Stimulated activated CD4-positive, alpha-beta T cell treated with anti-CD3 and anti-CD28 coated beads, Interleukin-2, amount 100 ng/mL, for 4 hours (primary cell): Measurements from ENCODE around the gene KRT5.

ENCODE experiments used
- DNase-seq: peaks from one replicate; pipeline ENCODE4 v3.0.0-alpha.2; 2020; ENCODE audit warnings: low read depth

KRT5 gene

GRCh38 chr12:52519826-52520662 is at the start of gene KRT5:
KRT5 (minus strand) TSS chr12:52520394; CDS start chr12:52520296, 98 bp downstream.
- no peak for DNase-seq

- no peak for DNase-seq
These were observed 47.9 kb upstream of the KRT5 start for GRCh38 chr12:52568111-52568510.

- no peak for DNase-seq
These were observed 46.7 kb upstream of the KRT5 start for GRCh38 chr12:52566847-52567291.

- no peak for DNase-seq
These were observed 44.4 kb upstream of the KRT5 start for GRCh38 chr12:52564582-52564981.

- DNase-seq: no peak
These were observed 41.8 kb upstream of the KRT5 start for GRCh38 chr12:52561880-52562449.

GRCh38 chr12:52559979-52560378 is 39.8 kb upstream of the KRT5 start:
- no peak for DNase-seq

- no peak for DNase-seq
These were observed 38.7 kb upstream of the KRT5 start for GRCh38 chr12:52558781-52559445.

GRCh38 chr12:52557476-52557875 is 37.3 kb upstream of the KRT5 start:
- DNase-seq: no peak

- DNase-seq: no peak
These were observed 35.4 kb upstream of the KRT5 start for GRCh38 chr12:52555577-52555976.

- no peak for DNase-seq
These were observed 32.5 kb upstream of the KRT5 start, which contains the start of gene KRT71 for GRCh38 chr12:52552681-52553195. KRT71 (minus strand) TSS chr12:52553145; CDS start chr12:52553077, 68 bp downstream.

- no peak for DNase-seq
These were observed 31.9 kb upstream of the KRT5 start for GRCh38 chr12:52552055-52552454.

- no peak for DNase-seq
These were observed 31.1 kb upstream of the KRT5 start for GRCh38 chr12:52551216-52551865.

- no peak for DNase-seq
These were observed 25.9 kb upstream of the KRT5 start for GRCh38 chr12:52546126-52546525.

- no peak for DNase-seq
These were observed 24.0 kb upstream of the KRT5 start for GRCh38 chr12:52543985-52544883.

GRCh38 chr12:52542785-52543318 is 22.7 kb upstream of the KRT5 start:
- no peak for DNase-seq

GRCh38 chr12:52542157-52542556 is 22.0 kb upstream of the KRT5 start:
- DNase-seq: no peak

GRCh38 chr12:52541709-52542108 is 21.5 kb upstream of the KRT5 start:
- DNase-seq: no peak

GRCh38 chr12:52540531-52540930 is 20.3 kb upstream of the KRT5 start:
- DNase-seq: no peak

- DNase-seq: no peak
These were observed 19.6 kb upstream of the KRT5 start for GRCh38 chr12:52539821-52540173.

- no peak for DNase-seq
These were observed 19.1 kb upstream of the KRT5 start for GRCh38 chr12:52539083-52539820.
